Activated CD4-positive, alpha-beta T cell treated with anti-CD3 and anti-CD28 coated beads for 4 hours (primary cell): ENCODE data around the gene TMUB2.
A peak's percentile ranks its signal among the peaks of the same experiment; 100 is the strongest.

Experiments
- DNase-seq, 2 donors: peaks; one replicate each; pipeline ENCODE4 v3.0.0-alpha.2; 2020

TMUB2 gene

GRCh38 chr17:44203731-44204440, 17.1 kb downstream of the TMUB2 start:
- peak in 1 of 2 donors; percentile 40 for DNase-seq

GRCh38 chr17:44204441-44204882, 17.7 kb downstream of the TMUB2 start:
- DNase-seq: no peak

- DNase-seq: no peak
Observed at GRCh38 chr17:44205962-44206824, 19.4 kb downstream of the TMUB2 start.

GRCh38 chr17:44206825-44207155, 20.0 kb downstream of the TMUB2 start:
- DNase-seq: no peak

GRCh38 chr17:44207319-44207718, 20.5 kb downstream of the TMUB2 start:
- DNase-seq: no peak

- no peak for DNase-seq
Observed at GRCh38 chr17:44207743-44208142, 21.0 kb downstream of the TMUB2 start.

GRCh38 chr17:44209786-44210341, 23.1 kb downstream of the TMUB2 start:
- peak in 1 of 2 donors; percentile 26 for DNase-seq

GRCh38 chr17:44210342-44211192, 23.8 kb downstream of the TMUB2 start:
- peak; percentile 88 for DNase-seq

GRCh38 chr17:44211281-44212265, 24.8 kb downstream of the TMUB2 start:
- no peak for DNase-seq

- DNase-seq: no peak
Observed at GRCh38 chr17:44212507-44213402, 26.0 kb downstream of the TMUB2 start.

- DNase-seq: no peak
Observed at GRCh38 chr17:44213403-44214229, 26.8 kb downstream of the TMUB2 start.

- no peak for DNase-seq
Observed at GRCh38 chr17:44214230-44214494, 27.4 kb downstream of the TMUB2 start.

- DNase-seq: no peak
Observed at GRCh38 chr17:44214896-44215295, 28.1 kb downstream of the TMUB2 start.

GRCh38 chr17:44216173-44216572, 29.4 kb downstream of the TMUB2 start:
- no peak for DNase-seq

GRCh38 chr17:44216694-44217093, 29.9 kb downstream of the TMUB2 start:
- no peak for DNase-seq

GRCh38 chr17:44217738-44218343, 31.1 kb downstream of the TMUB2 start:
- no peak for DNase-seq

GRCh38 chr17:44218344-44219107, 31.8 kb downstream of the TMUB2 start:
- peak; percentile 86 to 90 for DNase-seq

- DNase-seq: peak; percentile 62 to 69
Observed at GRCh38 chr17:44219108-44219615, 32.4 kb downstream of the TMUB2 start.
